Endometrial microvascular endothelial cells (primary cell): ENCODE data around the gene SLC9A2. TPM values are rescaled to one million over a fixed set of nuclear protein-coding genes. Genes with fewer than 3 reads are reported as not detected.

Experiments used
- in situ Hi-C: cut with HindIII; loops from 2 replicates; pipeline ENCODE4 v1.10.0; 2017; ENCODE audit warnings: low sequenced_read_pairs, low pct_unique_long_range_greater_than_20kb; ENCODE audit errors: inconsistent ontology term
- total RNA-seq: library from RNA; depleted of rRNA; stranded (reverse); fragments of >200 nt; gene quantifications from one replicate; pipeline ENCODE4 v1.2.3, GENCODE V29; 2015; ENCODE audit errors: inconsistent ontology term

Gene SLC9A2
- total RNA-seq, 1 donor from 2014 or later = not detected

- in situ Hi-C loops = loop anchor here (25.0 kb wide), 1 partner anchor 154 kb away; the partner anchor contains the start of gene SLC9A4
These were observed 3.5 kb upstream of the SLC9A2 start for GRCh38 chr2:102615620-102616436.

DNA sequence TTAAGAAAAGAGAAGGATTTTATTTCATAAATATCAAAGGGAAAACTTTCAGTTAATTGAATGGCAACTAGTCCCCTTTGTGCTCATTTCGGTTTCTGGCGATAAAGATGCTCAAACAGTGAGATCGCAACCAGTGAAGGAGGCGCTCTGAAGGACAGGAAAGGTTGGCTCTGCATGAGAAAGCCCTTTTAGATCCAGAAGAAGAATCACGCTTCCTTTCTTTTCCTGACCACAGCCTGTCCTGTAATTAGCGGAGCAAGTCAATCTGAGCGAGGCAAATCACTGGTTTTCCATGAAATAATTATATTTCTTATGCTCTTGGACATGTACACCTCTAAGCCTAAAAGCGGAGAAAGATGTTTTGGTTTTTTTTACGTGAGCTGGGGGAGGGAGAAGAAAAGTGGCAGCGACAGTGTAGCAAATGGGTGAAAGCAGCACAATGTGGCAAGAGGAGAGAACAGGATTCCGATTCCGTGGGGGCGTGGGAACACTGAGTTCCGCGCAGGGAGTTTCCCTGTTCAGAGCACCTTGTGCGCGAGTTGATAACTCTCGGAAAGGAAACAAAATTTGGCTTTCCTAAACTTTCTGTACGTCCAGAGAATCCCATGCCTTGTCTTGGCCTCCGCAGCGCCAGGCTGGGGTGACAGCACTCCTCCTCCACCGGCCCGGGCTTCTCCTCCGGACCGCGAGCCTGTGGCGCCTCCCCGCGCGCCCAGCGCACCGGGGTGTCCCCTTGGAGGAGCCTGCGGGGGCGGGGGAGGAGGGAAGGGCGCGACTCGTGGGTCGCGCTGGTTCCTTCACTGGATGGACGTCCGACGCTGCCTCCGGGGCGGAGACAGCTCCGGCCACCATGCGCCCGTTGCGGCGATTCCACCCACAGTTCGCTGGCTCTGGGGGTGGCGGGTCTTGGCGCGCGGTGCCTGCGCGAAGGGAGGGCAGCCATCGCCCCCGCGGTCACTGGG lies 620 bp upstream of the SLC9A2 start:
- in situ Hi-C loops = loop anchor here (25.0 kb wide), 1 partner anchor 156 kb away; the partner anchor contains the start of gene SLC9A4

- in situ Hi-C loops = loop anchor here (25.0 kb wide), 1 partner anchor 158 kb away; the partner anchor contains the start of gene SLC9A4
These were observed 979 bp downstream of the SLC9A2 start for GRCh38 chr2:102620332-102620731.

DNA sequence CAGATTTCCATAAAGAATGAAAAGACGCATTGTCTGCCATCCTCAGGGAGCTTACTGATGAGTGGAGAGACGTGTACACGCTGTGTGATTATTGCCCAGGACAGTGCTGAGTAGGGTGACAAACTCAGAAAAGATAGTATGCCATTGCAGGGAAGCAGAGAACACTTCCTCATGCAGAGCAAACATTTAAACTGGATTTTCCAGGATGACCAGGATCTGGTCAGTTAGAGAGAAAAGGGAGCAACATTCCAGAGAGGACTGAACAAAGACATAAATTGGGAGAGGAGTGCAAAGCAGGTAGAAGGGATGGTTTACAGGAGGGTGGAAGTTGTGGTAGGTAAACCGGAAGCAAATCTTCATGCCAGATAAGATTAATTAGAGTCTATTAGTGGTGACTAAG lies 2.3 kb downstream of the SLC9A2 start:
- in situ Hi-C loops = loop anchor here (25.0 kb wide), 1 partner anchor 159 kb away; the partner anchor contains the start of gene SLC9A4

DNA sequence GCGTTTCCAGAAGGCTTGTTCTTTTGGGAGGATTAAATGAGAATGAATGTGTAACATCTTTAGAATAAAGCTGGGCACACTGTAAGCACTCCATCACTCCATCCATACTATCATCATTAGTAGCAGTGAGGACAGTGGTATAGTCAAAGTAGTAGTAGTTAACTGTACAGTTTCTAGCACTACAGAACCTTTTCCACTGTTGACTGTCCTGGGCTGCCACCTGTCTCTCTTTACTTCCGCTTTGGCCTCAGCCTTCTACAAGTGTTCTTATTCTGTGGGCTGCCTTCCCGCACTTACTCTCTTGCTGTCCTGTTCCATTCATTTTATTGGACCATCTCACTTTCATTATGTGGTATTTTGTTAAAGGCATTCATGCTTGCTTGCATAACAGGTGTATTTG lies 3.3 kb downstream of the SLC9A2 start:
- in situ Hi-C loops = loop anchor here (25.0 kb wide), 1 partner anchor 160 kb away; the partner anchor contains the start of gene SLC9A4

GRCh38 chr2:102630458-102630857 lies 11.1 kb downstream of the SLC9A2 start:
- in situ Hi-C loops = no loop called here

- in situ Hi-C loops = no loop called here
These were observed 13.2 kb downstream of the SLC9A2 start for GRCh38 chr2:102632380-102633175.

GRCh38 chr2:102634831-102635241 lies 15.5 kb downstream of the SLC9A2 start:
- in situ Hi-C loops = no loop called here

GRCh38 chr2:102635317-102635716 lies 16.0 kb downstream of the SLC9A2 start:
- in situ Hi-C loops = no loop called here

DNA sequence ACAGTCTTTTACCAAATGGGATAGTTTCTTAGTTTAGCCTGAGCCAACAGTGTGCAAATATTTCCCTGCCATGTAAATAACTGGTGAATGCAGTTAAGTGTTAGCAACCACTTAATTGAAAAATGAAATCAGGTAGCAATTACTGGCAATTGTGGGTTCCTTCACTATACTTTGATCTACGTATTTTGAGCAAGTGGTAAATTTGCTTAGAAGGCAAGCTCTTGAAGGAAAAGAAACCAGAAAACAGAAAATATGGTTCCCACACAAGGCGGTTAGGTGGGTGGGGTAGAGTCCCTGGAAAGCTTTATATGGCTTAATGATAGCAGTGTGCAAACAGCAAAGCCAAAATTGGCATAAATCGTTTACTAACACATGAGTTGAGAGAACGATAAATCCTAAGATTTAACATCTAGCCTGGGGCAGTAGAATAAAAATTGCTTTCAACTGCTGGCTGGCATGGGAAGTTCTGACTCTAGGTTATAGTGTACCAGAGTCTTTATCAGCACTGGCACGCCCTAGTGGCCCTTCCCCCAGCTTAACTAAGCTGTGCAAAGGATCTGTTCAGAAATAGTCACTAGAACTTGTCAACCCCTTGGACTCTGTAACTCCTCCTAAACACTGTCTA lies 17.0 kb downstream of the SLC9A2 start:
- in situ Hi-C loops = no loop called here

DNA sequence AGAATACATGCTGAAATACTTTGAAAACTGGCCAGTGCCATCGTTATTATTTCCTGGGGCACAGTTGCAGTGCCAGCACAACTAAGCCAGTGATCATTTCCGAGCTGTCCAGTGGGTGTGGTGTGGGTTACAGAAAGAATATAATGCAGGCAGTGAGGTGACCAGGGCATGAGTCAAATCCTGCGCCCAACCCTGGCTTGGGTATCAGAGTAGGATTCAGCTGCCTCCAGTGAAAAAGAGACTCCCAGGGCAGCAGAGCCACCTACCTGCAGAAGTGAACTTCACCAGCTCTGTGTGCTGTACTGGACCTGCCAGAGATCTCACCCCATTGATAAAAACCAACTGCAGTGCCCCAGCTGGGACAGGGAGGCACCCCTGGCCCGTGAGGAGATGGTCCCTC lies 18.0 kb downstream of the SLC9A2 start:
- in situ Hi-C loops = no loop called here

DNA sequence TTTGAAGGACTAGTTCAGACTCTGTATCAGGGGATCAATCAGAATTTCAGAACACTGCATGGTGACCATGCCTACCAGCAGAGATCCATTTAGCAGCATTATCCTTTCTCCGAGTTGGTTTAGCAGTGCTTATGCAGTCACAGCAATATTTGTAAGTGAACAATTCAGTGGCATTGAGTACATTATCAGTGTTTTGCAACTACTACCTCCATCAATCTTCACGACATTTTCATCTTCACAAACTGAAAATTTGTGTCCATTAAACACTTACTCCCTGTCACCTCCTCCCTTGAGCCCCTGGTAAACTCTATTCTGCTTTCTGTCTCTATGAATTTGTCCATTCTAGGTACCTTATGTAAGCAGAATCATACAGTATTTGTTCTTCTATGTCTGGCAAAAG lies 20.1 kb downstream of the SLC9A2 start:
- in situ Hi-C loops = no loop called here

- in situ Hi-C loops = no loop called here
These were observed 32.8 kb downstream of the SLC9A2 start for GRCh38 chr2:102652126-102652525.

GRCh38 chr2:102657770-102658169 lies 38.4 kb downstream of the SLC9A2 start:
- in situ Hi-C loops = no loop called here

DNA sequence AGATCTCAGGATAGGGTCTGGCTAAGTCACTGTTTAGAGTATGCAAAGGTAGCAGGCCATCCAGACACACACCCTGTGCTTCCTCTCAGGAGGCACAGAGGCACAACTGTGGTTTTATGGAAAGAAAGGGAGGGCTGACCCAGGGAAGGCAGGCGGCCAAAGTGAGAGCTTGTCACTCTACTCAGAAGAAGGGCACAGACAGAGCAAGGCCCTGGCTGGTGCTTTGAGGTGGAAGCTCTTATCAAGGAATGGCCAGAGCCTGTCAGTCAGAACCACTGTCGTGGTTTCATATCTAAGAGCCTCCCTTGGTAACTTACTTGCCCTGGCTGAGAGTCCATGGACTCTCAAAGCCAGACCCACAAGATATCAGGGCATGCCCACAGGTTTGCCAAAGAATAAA lies 40.7 kb downstream of the SLC9A2 start:
- in situ Hi-C loops = no loop called here

GRCh38 chr2:102660574-102660973 lies 41.2 kb downstream of the SLC9A2 start:
- in situ Hi-C loops = no loop called here

DNA sequence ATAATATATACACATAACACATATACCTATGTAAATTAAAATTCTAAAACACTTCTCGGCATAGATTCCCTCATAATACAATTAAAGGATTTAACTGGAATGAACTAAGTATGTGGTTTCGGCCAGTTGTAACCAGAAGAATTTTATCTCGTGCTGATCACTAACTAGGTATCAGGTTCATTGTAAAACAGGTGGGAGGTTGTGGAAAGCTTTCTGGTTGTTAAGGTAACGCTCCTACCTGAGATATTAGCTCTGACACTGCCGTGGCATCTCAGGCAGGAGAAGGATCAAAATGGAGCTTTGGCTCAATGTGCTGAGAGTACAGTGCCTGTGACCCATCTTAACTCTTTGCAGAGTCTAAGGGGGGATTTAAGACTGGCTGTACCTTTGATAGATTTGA lies 42.5 kb downstream of the SLC9A2 start:
- in situ Hi-C loops = no loop called here

GRCh38 chr2:102662833-102663232 lies 43.5 kb downstream of the SLC9A2 start:
- in situ Hi-C loops = no loop called here
